Activated naive CD4-positive, alpha-beta T cell treated with anti-CD3 and anti-CD28 coated beads, Interleukin-2, amount 10 ng/mL, durations not matched to agents 7 days and 5 days (primary cell): ENCODE data around the gene NAT16.
"Not testable (repeated sequence)": the region's sequence is repeated elsewhere in the genome, so short reads cannot be mapped to it uniquely, and the experiment has no call there.

Experiments
- CTCF ChIA-PET: fragments of 350-600 bp; sonication (Branson Sonifier 250); formaldehyde crosslinking; loops from one replicate; lab custom pipeline; 2021; ENCODE audit warnings: antibody characterized with exemption; lab: Charles Lee
- DNase-seq: peaks from one replicate; pipeline ENCODE4 v3.0.0-alpha.2; 2020
- H3K27ac Mint-ChIP-seq: one replicate; pipeline ENCODE4 v1.8.0; 2021; ENCODE audit warnings: mild to moderate bottlenecking, moderate library complexity, mixed read lengths
- H3K27me3 Mint-ChIP-seq: one replicate; pipeline ENCODE4 v1.8.0; 2021; ENCODE audit warnings: mild to moderate bottlenecking, mixed read lengths
- H3K36me3 Mint-ChIP-seq: one replicate; pipeline ENCODE4 v1.8.0; 2021; ENCODE audit warnings: mixed read lengths
- H3K4me1 Mint-ChIP-seq: one replicate; pipeline ENCODE4 v1.8.0; 2021; ENCODE audit warnings: mixed read lengths
- H3K4me3 Mint-ChIP-seq: one replicate; pipeline ENCODE4 v1.8.0; 2021; ENCODE audit warnings: mild to moderate bottlenecking, moderate library complexity, mixed read lengths
- H3K9me3 Mint-ChIP-seq: one replicate; pipeline ENCODE4 v1.8.0; 2021; ENCODE audit warnings: mixed read lengths

The NAT16 gene

GRCh38 chr7:101128040-101128834, 51.9 kb downstream of the NAT16 start:
- H3K27ac Mint-ChIP-seq, result no peak overlapping the region
- no peaks in the 10 kb centered on the region for H3K9me3 Mint-ChIP-seq
- peaks cover 47% of the 10 kb centered on the region for H3K4me1 Mint-ChIP-seq
- no peak overlapping the region for H3K4me3 Mint-ChIP-seq
- CTCF ChIA-PET, result interaction anchor here (0.9 to 1.2 kb wide), 2 partner anchors 9 to 64 kb away, joined by 3 read pairs; no protein-coding TSS in a partner anchor
- H3K27me3 Mint-ChIP-seq, result peaks cover 96% of the 10 kb centered on the region
- no peak for DNase-seq
- H3K36me3 Mint-ChIP-seq, result no peaks in the 10 kb centered on the region

DNA sequence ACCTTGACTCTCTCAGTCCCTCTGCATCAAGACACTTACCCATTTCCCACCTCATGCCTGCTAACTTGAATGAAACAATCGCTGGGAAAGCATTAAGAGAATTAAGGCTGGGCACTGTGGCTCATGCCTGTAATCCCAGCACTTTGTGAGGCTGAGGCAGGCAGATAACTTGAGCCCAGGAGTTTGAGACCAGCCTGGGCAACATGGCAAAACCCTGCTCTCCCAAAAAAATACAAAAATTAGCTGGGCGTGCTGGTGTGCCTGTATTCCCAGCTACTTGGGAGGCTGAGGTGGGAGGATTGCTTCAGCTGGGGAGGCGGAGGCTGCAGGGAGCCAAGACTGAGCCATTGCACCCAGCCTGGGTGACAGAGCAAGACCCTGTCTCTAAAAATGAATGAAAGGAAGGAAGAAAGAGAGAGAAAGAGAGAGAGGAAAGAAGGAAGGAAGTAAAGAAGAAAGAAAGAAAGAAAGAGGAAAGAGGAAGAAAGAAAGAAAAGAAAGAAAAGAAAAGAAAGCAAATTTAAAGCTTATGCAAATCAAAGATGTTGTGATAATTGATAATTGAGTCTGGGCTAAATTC, 52.5 kb downstream of the NAT16 start:
- H3K27me3 Mint-ChIP-seq, result peaks cover 100% of the 10 kb centered on the region
- peaks cover 52% of the 10 kb centered on the region for H3K4me1 Mint-ChIP-seq

DNA sequence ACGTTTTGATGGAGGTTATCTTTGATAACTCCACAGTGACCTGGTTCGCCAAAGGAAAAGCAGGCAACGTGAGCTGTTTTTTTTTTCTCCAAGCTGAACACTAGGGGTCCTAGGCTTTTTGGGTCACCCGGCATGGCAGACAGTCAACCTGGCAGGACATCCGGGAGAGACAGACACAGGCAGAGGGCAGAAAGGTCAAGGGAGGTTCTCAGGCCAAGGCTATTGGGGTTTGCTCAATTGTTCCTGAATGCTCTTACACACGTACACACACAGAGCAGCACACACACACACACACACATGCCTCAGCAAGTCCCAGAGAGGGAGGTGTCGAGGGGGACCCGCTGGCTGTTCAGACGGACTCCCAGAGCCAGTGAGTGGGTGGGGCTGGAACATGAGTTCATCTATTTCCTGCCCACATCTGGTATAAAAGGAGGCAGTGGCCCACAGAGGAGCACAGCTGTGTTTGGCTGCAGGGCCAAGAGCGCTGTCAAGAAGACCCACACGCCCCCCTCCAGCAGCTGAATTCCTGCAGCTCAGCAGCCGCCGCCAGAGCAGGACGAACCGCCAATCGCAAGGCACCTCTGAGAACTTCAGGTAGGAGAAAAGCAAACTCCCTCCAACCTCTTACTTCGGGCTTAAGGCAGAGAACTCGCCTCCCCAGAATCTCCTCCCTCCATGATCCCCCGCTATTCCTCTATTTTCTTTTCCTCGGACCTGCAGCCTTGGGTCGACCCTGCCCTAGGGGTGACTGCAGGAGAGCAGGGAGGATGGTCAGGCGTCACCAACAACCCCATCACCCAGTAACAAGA, 53.2 kb downstream of the NAT16 start, which contains the start of gene SERPINE1:
Gene SERPINE1 (plus strand): TSS at position 454 of the 809 bp plus-strand sequence. CDS start 1,290 bp downstream, outside the sequence.
- Mint-ChIP-seq H3K27ac (no peak within 1 kb of the TSS), H3K9me3 (no peaks in the 10 kb centered on the region), H3K4me1 (peaks cover 58% of the 10 kb centered on the region), H3K36me3 (no peaks in the 10 kb centered on the region), H3K27me3 (peaks cover 100% of the 10 kb centered on the region), H3K4me3 (peak within 1 kb of the TSS; percentile 53)
- CTCF ChIA-PET, result interaction anchor here (1.1 to 2.0 kb wide), 5 partner anchors 11 to 164 kb away, joined by 3 to 5 read pairs (median 3); partner anchors contain the start of gene TRIM56
- peak; percentile 82 for DNase-seq

More for the DNA sequence above, 52.5 kb downstream of the NAT16 start:
- Mint-ChIP-seq H3K9me3 (no peaks in the 10 kb centered on the region), H3K4me3 (peak overlapping the region; percentile 53), H3K36me3 (no peaks in the 10 kb centered on the region), H3K27ac (no peak overlapping the region)
- no peak for DNase-seq
- CTCF ChIA-PET, result interaction anchor here (1.6 kb wide), 1 partner anchor 164 kb away, joined by 3 read pairs; no protein-coding TSS in a partner anchor

DNA sequence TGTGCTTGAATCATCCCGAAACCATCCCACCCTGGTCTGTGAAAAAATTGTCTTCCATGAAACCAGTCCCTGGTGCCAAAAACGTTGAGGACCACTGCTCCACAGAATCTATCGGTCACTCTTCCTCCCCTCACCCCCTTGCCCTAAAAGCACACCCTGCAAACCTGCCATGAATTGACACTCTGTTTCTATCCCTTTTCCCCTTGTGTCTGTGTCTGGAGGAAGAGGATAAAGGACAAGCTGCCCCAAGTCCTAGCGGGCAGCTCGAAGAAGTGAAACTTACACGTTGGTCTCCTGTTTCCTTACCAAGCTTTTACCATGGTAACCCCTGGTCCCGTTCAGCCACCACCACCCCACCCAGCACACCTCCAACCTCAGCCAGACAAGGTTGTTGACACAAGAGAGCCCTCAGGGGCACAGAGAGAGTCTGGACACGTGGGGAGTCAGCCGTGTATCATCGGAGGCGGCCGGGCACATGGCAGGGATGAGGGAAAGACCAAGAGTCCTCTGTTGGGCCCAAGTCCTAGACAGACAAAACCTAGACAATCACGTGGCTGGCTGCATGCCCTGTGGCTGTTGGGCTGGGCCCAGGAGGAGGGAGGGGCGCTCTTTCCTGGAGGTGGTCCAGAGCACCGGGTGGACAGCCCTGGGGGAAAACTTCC, 54.0 kb downstream of the NAT16 start:
- H3K4me1 Mint-ChIP-seq, result peaks cover 61% of the 10 kb centered on the region
- no peaks in the 10 kb centered on the region for H3K9me3 Mint-ChIP-seq
- peaks cover 99% of the 10 kb centered on the region for H3K27me3 Mint-ChIP-seq
- no peak overlapping the region for H3K27ac Mint-ChIP-seq
- DNase-seq, result peak; percentile 25
- H3K4me3 Mint-ChIP-seq, result peak overlapping the region; percentile 16
- H3K36me3 Mint-ChIP-seq, result no peaks in the 10 kb centered on the region
- CTCF ChIA-PET, result interaction anchor here (0.7 to 2.0 kb wide), 6 partner anchors 11 to 165 kb away, joined by 3 to 5 read pairs (median 3); partner anchors contain the start of gene TRIM56

DNA sequence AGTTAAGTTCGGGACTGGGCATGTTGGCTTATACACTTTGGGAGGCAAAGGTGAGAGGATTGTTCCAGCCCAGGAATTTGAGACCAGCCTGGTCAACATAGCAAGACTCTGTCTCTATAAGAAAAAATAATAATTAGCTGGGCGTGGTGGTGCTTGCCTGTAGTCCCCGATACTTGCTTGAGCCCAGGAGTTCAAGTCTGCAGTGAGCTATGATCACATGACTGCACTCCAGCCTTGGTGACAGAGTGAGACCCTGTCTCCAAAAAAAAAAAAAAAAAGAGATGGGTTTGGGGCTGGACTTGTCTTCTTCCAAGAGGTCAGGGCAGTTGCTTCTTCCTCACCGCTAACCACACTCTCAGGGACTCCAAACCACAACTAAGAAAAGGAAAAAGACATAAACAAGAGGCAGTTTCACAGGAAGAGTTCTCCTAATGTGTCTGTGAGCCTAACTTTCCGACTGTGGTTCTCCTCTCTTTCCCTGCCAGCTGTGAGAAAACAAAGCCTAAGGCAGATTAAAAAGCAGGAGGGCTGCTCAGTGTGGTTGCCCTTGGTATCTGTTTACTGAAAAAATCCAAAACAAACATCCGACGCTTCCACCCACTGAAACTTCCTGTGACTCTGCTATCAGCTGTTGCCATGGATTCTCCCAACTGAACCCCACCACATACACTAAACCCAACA, 55.6 kb downstream of the NAT16 start:
- Mint-ChIP-seq H3K4me1 (peaks cover 61% of the 10 kb centered on the region), H3K27ac (peak overlapping the region; percentile 76), H3K27me3 (peaks cover 99% of the 10 kb centered on the region), H3K9me3 (no peaks in the 10 kb centered on the region), H3K36me3 (no peaks in the 10 kb centered on the region), H3K4me3 (no peak overlapping the region)
- peak; percentile 30 for DNase-seq
- CTCF ChIA-PET, result interaction anchor here (0.7 to 2.0 kb wide), 4 partner anchors 10 to 46 kb away, joined by 3 to 5 read pairs (median 3); no protein-coding TSS in a partner anchor

- Mint-ChIP-seq H3K36me3 (no peaks in the 10 kb centered on the region), H3K9me3 (no peaks in the 10 kb centered on the region), H3K27me3 (peaks cover 97% of the 10 kb centered on the region), H3K4me1 (peaks cover 61% of the 10 kb centered on the region), H3K27ac (no peak overlapping the region), H3K4me3 (no peak overlapping the region)
- no peak for DNase-seq
- CTCF ChIA-PET, result interaction anchor here (0.8 to 1.7 kb wide), 2 partner anchors 15 to 69 kb away, joined by 3 to 6 read pairs; no protein-coding TSS in a partner anchor
Measured at GRCh38 chr7:101123703-101124068, 56.4 kb downstream of the NAT16 start.

GRCh38 chr7:101122933-101123702, 57.0 kb downstream of the NAT16 start:
- Mint-ChIP-seq H3K9me3 (no peaks in the 10 kb centered on the region), H3K4me3 (no peak overlapping the region), H3K27ac (no peak overlapping the region), H3K36me3 (no peaks in the 10 kb centered on the region), H3K27me3 (peaks cover 91% of the 10 kb centered on the region), H3K4me1 (peaks cover 58% of the 10 kb centered on the region)
- CTCF ChIA-PET, result interaction anchor here (0.8 to 1.7 kb wide), 6 partner anchors 15 to 121 kb away, joined by 3 to 6 read pairs (median 4); no protein-coding TSS in a partner anchor
- no peak for DNase-seq

DNA sequence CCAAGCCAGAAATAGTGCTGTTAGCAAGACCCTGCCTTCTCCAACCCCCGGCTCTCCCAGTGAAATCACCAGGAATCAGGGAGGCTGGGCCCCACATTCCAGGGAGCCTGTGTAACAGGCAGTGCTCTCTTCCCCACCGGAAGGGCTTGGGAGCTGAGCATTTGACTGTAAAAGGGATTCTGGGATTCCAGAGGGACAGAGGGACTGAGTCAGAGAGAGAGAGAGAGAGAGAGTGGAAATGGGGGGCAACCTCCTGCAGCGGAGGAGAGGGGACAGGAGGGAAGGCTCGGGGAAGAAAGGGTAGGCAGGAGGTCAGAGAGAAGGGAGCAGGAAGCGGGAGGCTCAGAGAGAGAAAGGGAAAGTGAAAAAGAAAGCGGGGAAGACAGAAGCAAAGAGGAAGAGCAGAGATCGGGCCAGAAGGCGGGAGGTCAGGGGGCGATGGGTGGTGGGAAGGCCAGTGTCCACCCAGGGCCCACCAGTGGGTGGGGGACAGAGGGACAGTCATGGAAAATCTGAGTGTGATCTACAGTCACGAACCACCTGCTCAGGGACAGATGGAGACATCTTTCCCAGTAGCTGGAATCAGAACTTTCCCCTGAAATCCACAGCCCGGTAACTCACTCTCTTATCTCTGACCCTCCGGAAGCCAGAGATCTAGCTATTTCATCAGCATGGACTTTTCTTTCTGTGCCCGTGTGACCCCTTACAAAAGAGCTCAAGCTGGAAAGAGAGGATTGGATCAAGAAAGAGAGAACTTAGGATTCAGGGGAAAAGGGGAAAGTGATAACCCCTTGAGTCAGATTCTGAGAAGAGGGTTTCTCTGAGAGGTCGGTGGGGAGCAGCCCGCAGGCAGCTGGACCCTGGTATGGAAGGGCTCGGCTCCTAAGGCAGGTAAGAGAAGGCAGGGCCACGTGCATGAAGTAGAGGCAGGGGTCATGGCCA, 57.8 kb downstream of the NAT16 start:
- no peak for DNase-seq
- Mint-ChIP-seq H3K27me3 (peaks cover 88% of the 10 kb centered on the region), H3K36me3 (no peaks in the 10 kb centered on the region), H3K9me3 (no peaks in the 10 kb centered on the region), H3K4me1 (peaks cover 50% of the 10 kb centered on the region), H3K4me3 (peak overlapping the region; percentile 59), H3K27ac (peak overlapping the region; percentile 42)
- CTCF ChIA-PET, result interaction anchor here (1.0 to 1.7 kb wide), 5 partner anchors 16 to 121 kb away, joined by 3 to 6 read pairs (median 4); no protein-coding TSS in a partner anchor

GRCh38 chr7:101121631-101121990, 58.5 kb downstream of the NAT16 start:
- Mint-ChIP-seq H3K27me3 (peaks cover 88% of the 10 kb centered on the region), H3K4me3 (peak overlapping the region; percentile 59), H3K4me1 (peaks cover 43% of the 10 kb centered on the region)
- H3K36me3 Mint-ChIP-seq, CTCF ChIA-PET, H3K9me3 Mint-ChIP-seq, DNase-seq, H3K27ac Mint-ChIP-seq: not testable (repeated sequence)
